ENCODE measurements around the gene ATP5PD. TPM values are rescaled to one million over a fixed set of nuclear protein-coding genes. Genes with fewer than 3 reads are reported as not detected.

The ATP5PD gene
- total RNA-seq, 1 experiment from 2014 or later, result 344 TPM

DNA sequence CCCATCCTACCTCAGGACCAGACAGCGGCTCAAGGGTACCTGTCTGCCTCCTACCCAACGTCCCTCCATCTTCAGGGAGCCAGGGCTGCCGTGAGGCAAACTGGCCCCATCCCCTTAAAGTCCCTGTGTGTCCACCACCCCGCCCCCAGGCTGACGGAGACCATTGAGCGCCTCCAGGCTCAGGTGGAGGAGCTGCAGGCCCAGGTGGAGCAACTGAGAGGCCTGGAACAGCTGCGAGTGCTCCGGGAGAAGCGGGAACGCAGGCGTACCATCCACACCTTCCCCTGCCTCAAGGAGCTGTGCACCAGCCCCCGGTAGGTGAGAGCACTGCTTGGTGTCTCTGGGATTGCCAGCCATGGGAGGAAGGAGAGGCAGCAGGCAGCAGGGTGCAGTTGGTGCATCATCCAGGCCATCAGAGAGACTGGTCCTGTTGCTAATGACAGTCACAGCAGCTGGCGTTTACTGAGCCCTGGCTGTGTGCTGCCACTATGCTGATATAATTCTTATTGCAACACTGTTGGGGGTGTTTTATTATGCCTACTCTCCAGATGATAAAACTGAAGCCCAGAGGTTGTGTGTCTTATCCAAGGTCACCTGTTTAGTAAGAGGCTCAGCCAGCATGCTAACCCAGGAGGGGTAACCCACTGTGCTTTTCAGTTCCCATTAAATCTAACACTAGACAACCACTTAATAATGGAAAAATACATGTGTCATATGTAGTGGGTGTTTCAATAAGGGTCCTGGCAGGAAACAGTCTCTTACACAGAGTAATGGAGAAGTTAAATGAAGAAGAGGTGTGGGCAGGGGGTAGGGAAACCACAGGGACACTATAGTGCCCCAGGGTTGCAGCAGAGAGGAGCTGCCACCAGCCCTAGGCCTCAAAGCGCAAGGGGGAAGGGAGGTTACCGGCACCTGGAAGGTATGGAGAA lies 44.6 kb downstream of the ATP5PD start:
- H3T11ph ChIP-seq (ENCODE audit: low read length), result no peak overlapping the region
- Mint-ChIP-seq H3K4me1 (no peaks in the 10 kb centered on the region), H3K36me3 (ENCODE audit: insufficient read depth in 1 of 3, low read depth in 3 of 3) (peaks cover 11 to 51% (median 40%) of the 10 kb centered on the region in 3 experiments; a peak in 6 of 7 replicates), H3K27me3 (ENCODE audit: low read depth) (no peaks in the 10 kb centered on the region), H3K27ac (peak overlapping the region in 1 of 3 experiments; percentile 54; a peak in 1 of 7 replicates), H3K9me3 (no peaks in the 10 kb centered on the region), H3K4me3 (no peak overlapping the region)
- WGBS (ENCODE audit: extremely low coverage, insufficient read length, low lambda C conversion rate), result no CpG with 5 or more reads among the region's 15 CpGs
- H3K9ac ChIP-seq (ENCODE audit: extremely low read depth, insufficient read length, low read length), result no peak overlapping the region
- H2BK20ac ChIP-seq (ENCODE audit: low read depth, low read length, poor library complexity, severe bottlenecking), result no peak overlapping the region
- no peak overlapping the region for H2AFZ ChIP-seq (ENCODE audit: low read length)
- no peak overlapping the region for H2BK120ac ChIP-seq (ENCODE audit: low read depth, low read length, poor library complexity, severe bottlenecking)
- no peaks in the 10 kb centered on the region for H3K9me3 ChIP-seq (ENCODE audit: control insufficient read depth, low read depth, low read length)
- H2BK5ac ChIP-seq (ENCODE audit: insufficient read length, low read length), result no peak overlapping the region
- H3K27ac ChIP-seq (ENCODE audit: insufficient read length, low read depth, low read length), result no peak overlapping the region
- no peak overlapping the region for H4K91ac ChIP-seq (ENCODE audit: insufficient read length, low read depth, low read length)
- H3K27me3 ChIP-seq (ENCODE audit: insufficient read depth, low read length), result no peaks in the 10 kb centered on the region
- TF ChIP-seq, protein P1, sequence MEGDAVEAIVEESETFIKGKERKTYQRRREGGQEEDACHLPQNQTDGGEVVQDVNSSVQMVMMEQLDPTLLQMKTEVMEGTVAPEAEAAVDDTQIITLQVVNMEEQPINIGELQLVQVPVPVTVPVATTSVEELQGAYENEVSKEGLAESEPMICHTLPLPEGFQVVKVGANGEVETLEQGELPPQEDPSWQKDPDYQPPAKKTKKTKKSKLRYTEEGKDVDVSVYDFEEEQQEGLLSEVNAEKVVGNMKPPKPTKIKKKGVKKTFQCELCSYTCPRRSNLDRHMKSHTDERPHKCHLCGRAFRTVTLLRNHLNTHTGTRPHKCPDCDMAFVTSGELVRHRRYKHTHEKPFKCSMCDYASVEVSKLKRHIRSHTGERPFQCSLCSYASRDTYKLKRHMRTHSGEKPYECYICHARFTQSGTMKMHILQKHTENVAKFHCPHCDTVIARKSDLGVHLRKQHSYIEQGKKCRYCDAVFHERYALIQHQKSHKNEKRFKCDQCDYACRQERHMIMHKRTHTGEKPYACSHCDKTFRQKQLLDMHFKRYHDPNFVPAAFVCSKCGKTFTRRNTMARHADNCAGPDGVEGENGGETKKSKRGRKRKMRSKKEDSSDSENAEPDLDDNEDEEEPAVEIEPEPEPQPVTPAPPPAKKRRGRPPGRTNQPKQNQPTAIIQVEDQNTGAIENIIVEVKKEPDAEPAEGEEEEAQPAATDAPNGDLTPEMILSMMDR (conservative IDR thresholded peaks at IDR 0.05), result no peak
- no peaks in the 10 kb centered on the region for H4K20me1 ChIP-seq (ENCODE audit: control insufficient read depth, insufficient read depth, insufficient read length)
- H3K4me2 ChIP-seq (ENCODE audit: insufficient read depth, insufficient read length, low read length), result no peak overlapping the region
- no peaks in the 10 kb centered on the region for H3K4me1 ChIP-seq (ENCODE audit: insufficient read depth, low read length)
- H3K79me2 ChIP-seq (ENCODE audit: insufficient read depth, low read length), result no peaks in the 10 kb centered on the region; the same call in 1 of the 2 replicates
- no peak overlapping the region for H3K14ac ChIP-seq (ENCODE audit: insufficient read depth, low read length)
- H3K23me2 ChIP-seq (ENCODE audit: insufficient read length, low read depth, low read length, poor library complexity, severe bottlenecking), result no peaks in the 10 kb centered on the region
- H3K79me1 ChIP-seq (ENCODE audit: insufficient read depth, low read depth, low read length, poor library complexity, severe bottlenecking), result no peaks in the 10 kb centered on the region
- no peak overlapping the region for H3K23ac ChIP-seq (ENCODE audit: insufficient read length, low read depth, low read length)
- no peak overlapping the region for H3K18ac ChIP-seq (ENCODE audit: insufficient read length, low read depth, low read length)
- DNase-seq, result no peak
- H4K5ac ChIP-seq (ENCODE audit: insufficient read length, low read depth, low read length), result no peak overlapping the region
- H2AK5ac ChIP-seq (ENCODE audit: insufficient read length, low read length), result no peak overlapping the region
- no peak overlapping the region for H4K8ac ChIP-seq (replicated peaks; ENCODE audit: insufficient read length, low read depth, low read length)
- no peak overlapping the region for H2BK12ac ChIP-seq (ENCODE audit: insufficient read length, low read depth, low read length)
- H3K56ac ChIP-seq (ENCODE audit: insufficient read length, low read depth, low read length), result no peak overlapping the region
- H2BK15ac ChIP-seq (ENCODE audit: low read depth, low read length), result no peak overlapping the region
- no peak overlapping the region for H3K4ac ChIP-seq (ENCODE audit: low read depth, low read length)
